22Rv1 (cell line): Measurements from ENCODE around the gene HBA1.
"Not testable (repeated sequence)": the region's sequence is repeated elsewhere in the genome, so short reads cannot be mapped to it uniquely, and the experiment has no call there.

ENCODE experiments used
- H3K27ac ChIP-seq: fragments of 450-650 bp; 2 replicates; pipeline ENCODE4 v1.5.1; 2017
- ZFX ChIP-seq: fragments of 450-650 bp; IDR thresholded peaks from 2 replicates; pipeline ENCODE4 v1.6.1; 2017; ENCODE audit warnings: antibody characterized with exemption, borderline replicate concordance
- TF ChIP-seq, protein P1 (sequence below): fragments of 450-650 bp; IDR thresholded peaks from 2 replicates; pipeline ENCODE4 v1.5.1; 2017; ENCODE audit warnings: mild to moderate bottlenecking

HBA1 gene

DNA sequence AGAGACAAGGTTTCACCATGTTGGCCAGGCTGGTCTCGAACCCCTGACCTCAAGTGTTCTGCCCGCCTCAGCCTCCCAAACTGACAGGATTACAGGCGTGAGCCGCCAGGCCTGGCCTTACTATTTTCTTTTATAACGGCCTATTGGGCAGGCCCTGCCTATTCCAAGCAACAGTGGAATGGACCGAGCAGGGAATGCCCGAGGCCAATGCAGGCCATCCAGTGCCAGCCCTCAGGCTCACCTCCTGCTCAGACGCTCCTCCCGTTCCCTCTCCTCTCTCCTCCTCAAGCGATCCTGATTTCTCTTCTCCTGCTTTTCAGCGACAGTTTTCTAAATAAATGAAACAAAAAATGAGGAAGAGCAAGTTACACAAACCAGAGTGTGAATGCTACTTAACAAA lies 16.2 kb downstream of the HBA1 start:
- H3K27ac ChIP-seq: no peak overlapping the region
- TF ChIP-seq, protein P1, sequence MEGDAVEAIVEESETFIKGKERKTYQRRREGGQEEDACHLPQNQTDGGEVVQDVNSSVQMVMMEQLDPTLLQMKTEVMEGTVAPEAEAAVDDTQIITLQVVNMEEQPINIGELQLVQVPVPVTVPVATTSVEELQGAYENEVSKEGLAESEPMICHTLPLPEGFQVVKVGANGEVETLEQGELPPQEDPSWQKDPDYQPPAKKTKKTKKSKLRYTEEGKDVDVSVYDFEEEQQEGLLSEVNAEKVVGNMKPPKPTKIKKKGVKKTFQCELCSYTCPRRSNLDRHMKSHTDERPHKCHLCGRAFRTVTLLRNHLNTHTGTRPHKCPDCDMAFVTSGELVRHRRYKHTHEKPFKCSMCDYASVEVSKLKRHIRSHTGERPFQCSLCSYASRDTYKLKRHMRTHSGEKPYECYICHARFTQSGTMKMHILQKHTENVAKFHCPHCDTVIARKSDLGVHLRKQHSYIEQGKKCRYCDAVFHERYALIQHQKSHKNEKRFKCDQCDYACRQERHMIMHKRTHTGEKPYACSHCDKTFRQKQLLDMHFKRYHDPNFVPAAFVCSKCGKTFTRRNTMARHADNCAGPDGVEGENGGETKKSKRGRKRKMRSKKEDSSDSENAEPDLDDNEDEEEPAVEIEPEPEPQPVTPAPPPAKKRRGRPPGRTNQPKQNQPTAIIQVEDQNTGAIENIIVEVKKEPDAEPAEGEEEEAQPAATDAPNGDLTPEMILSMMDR: no peak
- no peak for TF ChIP-seq ZFX

DNA sequence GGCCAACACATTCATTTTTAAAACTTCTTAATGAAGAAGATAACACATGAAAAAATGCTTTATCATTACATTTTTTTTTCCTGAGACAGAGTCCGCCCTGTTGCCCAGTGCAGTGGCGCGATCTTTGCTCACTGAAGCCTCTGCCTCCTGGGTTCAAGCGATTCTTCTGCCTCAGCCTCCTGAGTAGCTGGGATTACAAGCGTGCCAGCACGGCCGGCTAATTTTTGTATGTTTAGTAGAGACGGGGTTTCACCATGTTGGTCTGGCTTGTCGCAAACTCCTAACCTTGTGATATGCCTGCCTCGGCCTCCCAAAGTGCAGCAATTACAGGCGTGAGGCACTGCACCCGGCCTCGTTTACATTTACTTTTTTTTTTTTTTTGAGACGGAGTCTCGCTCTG lies 17.0 kb downstream of the HBA1 start:
- TF ChIP-seq, protein P1: no peak
- TF ChIP-seq ZFX: no peak
- no peak overlapping the region for H3K27ac ChIP-seq

DNA sequence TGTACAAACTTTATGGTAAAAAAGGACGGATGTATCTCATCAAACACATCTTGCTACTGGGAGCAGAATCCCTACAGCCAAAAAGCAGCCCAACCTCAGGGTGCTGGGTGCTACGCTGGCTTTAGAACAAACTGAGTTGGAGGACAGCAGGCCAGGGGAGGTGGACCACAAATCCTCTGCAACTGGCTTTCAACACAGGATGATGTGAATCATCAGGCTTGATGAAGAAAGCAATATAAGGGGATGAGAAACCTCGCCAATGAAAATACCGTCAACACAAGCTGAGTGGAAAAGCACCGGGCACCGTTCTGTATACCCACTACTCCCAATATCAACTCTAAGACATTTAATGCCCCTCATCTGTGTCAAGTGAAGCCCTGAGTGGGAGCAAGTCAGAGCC lies 18.0 kb downstream of the HBA1 start:
- H3K27ac ChIP-seq: no peak overlapping the region
- TF ChIP-seq, protein P1: no peak
- no peak for TF ChIP-seq ZFX

DNA sequence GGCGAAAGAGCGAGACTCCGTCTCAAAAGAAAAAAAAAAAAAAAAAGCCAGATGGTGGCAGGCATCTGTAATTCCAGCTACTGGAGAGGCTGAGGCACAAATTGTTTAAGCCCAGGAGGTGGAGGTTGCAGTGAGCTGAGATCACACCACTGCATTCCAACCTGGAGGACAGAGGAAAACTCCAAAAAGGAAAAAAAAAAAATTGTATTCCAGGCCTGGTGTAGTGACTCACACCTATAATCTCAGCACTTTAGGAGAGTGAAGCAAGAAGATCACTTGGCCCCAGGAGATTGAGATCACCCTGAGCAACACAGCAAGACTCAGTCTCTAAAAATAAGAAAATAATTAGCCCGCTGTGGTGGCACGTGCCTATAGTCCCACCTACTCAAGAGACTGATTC lies 23.9 kb downstream of the HBA1 start:
- H3K27ac ChIP-seq: no peak overlapping the region
- TF ChIP-seq ZFX: no peak
- TF ChIP-seq, protein P1: no peak

DNA sequence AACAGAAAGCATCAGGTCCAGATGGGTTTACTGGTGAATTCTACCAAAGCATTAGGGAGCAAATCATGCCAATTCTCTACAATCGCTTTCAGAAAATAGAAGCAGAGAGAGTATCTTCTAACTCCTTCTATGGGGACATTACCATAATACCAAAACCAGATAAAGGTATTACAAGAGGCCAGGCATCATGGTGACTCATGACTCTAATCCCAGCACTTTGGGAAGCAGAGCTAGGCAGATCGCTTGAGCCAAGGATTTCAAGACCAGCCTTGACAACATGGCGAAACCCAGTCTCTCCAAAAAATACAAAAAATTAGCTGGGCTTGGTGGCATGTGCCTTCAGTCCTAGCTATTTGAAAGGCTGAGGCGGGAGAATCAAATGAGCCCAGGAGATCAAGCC lies 26.8 kb downstream of the HBA1 start:
- H3K27ac ChIP-seq: no peak overlapping the region
- TF ChIP-seq, protein P1: no peak
- TF ChIP-seq ZFX: no peak

DNA sequence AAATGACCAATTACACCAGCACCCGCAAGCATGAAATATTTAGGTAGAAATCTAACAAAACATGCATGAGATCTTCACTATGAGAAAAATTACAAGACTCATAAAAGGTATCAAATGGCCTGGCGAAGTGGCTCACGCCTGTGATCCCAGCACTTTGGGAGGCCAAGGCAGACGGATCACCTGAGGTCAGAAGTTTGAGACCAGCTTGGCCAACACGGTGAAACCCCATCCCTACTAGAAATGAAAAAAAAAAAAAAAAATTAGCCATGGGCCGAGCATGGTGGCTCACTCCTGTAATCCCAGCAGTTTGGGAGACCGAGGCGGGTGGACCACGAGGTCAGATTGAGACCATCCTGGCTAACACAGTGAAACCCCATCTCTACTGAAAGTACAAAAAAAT lies 27.6 kb downstream of the HBA1 start:
- not testable (repeated sequence) for H3K27ac ChIP-seq

DNA sequence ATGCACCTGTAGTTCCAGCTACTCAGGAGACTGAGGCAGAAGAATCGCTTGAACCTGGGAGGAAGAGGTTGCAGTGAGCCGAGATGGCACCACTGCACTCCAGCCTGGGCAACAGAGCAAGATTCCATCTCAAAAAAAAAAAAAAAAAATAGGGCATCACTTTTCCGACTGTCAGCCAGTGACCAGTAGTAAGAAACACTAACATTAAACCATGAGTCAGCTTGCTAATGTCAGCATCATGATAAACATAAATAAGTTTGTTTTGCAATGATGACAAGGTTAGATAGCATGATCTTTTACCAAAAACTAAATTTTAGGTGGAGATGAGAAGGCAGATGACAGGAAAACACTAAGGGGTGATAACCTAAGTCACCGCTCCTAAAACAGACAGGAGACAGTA lies 32.9 kb downstream of the HBA1 start:
- H3K27ac ChIP-seq: not testable (repeated sequence)

DNA sequence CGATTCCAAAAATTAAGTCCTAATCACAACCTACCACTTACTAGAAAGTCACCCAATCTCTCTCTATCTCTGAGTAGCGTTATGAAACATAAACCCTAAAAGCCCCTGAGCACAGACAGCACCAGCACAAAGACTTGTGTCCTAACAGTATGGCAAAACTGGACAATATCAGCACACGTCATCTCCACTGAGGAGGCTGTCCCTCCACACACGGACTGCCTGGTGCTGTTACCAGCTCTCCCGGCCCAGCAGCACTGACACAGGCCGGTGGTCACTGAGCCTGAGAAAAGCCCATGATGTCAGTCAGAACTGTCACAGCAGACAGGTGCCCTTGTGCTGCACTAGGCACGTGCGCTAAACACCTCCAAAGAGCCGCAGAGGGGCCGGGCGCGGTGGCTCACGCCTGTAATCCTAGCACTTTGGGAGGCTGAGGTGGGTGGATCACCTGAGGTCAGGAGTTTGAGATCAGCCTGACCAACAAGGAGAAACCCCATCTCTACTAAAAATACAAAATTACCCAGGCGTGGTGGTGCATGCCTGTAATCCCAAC lies 35.2 kb downstream of the HBA1 start:
- H3K27ac ChIP-seq: not testable (repeated sequence)

DNA sequence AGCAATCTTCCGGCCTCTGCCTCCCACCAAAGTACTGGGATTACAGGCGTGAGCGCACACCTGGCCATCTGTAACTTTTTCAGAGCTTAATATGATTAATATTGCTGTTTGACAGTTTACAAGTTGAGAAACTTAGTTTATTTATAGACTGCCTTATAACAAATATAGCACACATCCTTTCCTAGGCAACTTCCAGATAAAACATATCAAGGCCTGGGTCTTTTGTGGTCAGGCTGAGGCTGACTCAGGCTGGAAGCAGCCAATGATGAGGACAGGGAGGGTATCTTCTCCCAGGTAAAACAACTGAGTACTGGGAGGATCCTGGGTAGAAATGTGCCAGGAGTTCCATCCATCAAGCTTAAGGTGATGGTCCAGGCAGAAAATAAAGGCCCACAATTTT lies 36.5 kb downstream of the HBA1 start:
- TF ChIP-seq, protein P1: no peak
- TF ChIP-seq ZFX: no peak
- no peak overlapping the region for H3K27ac ChIP-seq
